H1 (cell line): ENCODE data around the gene LDLRAP1. TPM values are rescaled to one million over a fixed set of nuclear protein-coding genes. Genes with fewer than 3 reads are reported as not detected.
A peak's percentile ranks its signal among the peaks of the same experiment; 100 is the strongest.

Source experiments
- CTCF ChIA-PET: fragments of 300-600 bp; sonication (Branson Sonifier 250); formaldehyde crosslinking; loops from one replicate; lab custom pipeline; 2021; ENCODE audit not compliant: partially characterized antibody; lab: Charles Lee
- POLR2A ChIA-PET: fragments of 300-600 bp; sonication (Branson Sonifier 250); formaldehyde crosslinking; loops from one replicate; lab custom pipeline; 2021; ENCODE audit warnings: inconsistent platforms; ENCODE audit not compliant: partially characterized antibody; lab: Charles Lee
- DNase-seq, 2 experiments: peaks; one replicate each; pipeline versions ENCODE4 v3.0.0 to v3.0.0-alpha.2; 2010 to 2022; ENCODE audit warnings: low spot score in 2 of 2, low read depth in 1 of 2, mixed read lengths in 1 of 2
- FAIRE-seq: peaks from 2 replicates; lab custom pipeline; 2011; peaks lifted over from hg19 to GRCh38; lab: Jason Lieb, UNC
- H2AFZ ChIP-seq: 2 replicates; pipeline ENCODE4 v1.8.1; 2012; ENCODE audit warnings: low read length, inconsistent platforms
- H2AK5ac ChIP-seq: 2 replicates; pipeline ENCODE4 v1.6.1; 2013; ENCODE audit warnings: low read depth, low read length
- H2BK120ac ChIP-seq: replicated peaks from 2 replicates; pipeline ENCODE3; 2013; ENCODE audit warnings: low read depth, low read length, inconsistent platforms
- H2BK12ac ChIP-seq: 2 replicates; pipeline ENCODE4 v1.6.1; 2013; ENCODE audit warnings: low read depth, low read length
- H2BK15ac ChIP-seq: 2 replicates; pipeline ENCODE4 v1.6.1; 2013; ENCODE audit warnings: low read length
- H2BK20ac ChIP-seq: 2 replicates; pipeline ENCODE4 v1.6.1; 2013; ENCODE audit warnings: low read length
- H2BK5ac ChIP-seq: 2 replicates; pipeline ENCODE4 v1.6.1; 2013; ENCODE audit warnings: low read depth, low read length
- H3K14ac ChIP-seq: 2 replicates; pipeline ENCODE4 v1.6.1; 2013; ENCODE audit warnings: inconsistent platforms; ENCODE audit not compliant: insufficient read length
- H3K18ac ChIP-seq: 2 replicates; pipeline ENCODE4 v1.6.1; 2013; ENCODE audit warnings: low read length; ENCODE audit errors: extremely low read depth
- H3K23ac ChIP-seq: 2 replicates; pipeline ENCODE4 v1.6.1; 2013; ENCODE audit warnings: inconsistent platforms; ENCODE audit not compliant: insufficient read length
- H3K23me2 ChIP-seq: 2 replicates; pipeline ENCODE4 v1.6.1; 2013; ENCODE audit warnings: low read depth, low read length
- H3K27ac ChIP-seq: 2 replicates; pipeline ENCODE4 v1.6.1; 2011; ENCODE audit warnings: low read depth, low read length, inconsistent platforms
- H3K27me3 ChIP-seq, 4 experiments: replicated peaks in 1 of 4; 1 replicate in 1 of 4; 2 replicates in 3 of 4; pipeline versions ENCODE4 v1.6.1 to v1.8.1; 2011 to 2013; ENCODE audit warnings: low read length in 3 of 4, mild to moderate bottlenecking in 3 of 4, inconsistent platforms in 2 of 4, mixed read lengths in 2 of 4, moderate library complexity in 1 of 4; ENCODE audit not compliant: control insufficient read depth in 3 of 4, insufficient read depth in 3 of 4; ENCODE audit errors: extremely low read depth in 1 of 4
- H3K36me3 ChIP-seq, 4 experiments: 2 replicates each; pipeline versions ENCODE4 v1.6.1 to v1.8.1; 2011 to 2013; ENCODE audit warnings: mild to moderate bottlenecking in 4 of 4, low read length in 3 of 4, moderate library complexity in 2 of 4, control low read depth in 1 of 4, inconsistent platforms in 1 of 4; ENCODE audit not compliant: insufficient read depth in 4 of 4, control insufficient read depth in 2 of 4
- H3K4ac ChIP-seq: replicated peaks from 2 replicates; pipeline ENCODE3; 2013; ENCODE audit warnings: low read length, low read depth, mixed read lengths, inconsistent platforms; ENCODE audit not compliant: insufficient read length
- H3K4me1 ChIP-seq, 4 experiments: replicated peaks in 1 of 4; 1 replicate in 1 of 4; 2 replicates in 3 of 4; pipeline versions ENCODE4 v1.6.1 to v1.8.1; 2011 to 2013; ENCODE audit warnings: low read length in 3 of 4, inconsistent platforms in 2 of 4, mixed read lengths in 1 of 4; ENCODE audit not compliant: insufficient read depth in 4 of 4, control insufficient read depth in 3 of 4
- H3K4me2 ChIP-seq, 2 experiments: 2 replicates each; pipeline versions ENCODE4 v1.6.1 to v1.8.1; 2011 to 2013; ENCODE audit warnings: low read depth in 2 of 2, low read length in 2 of 2, control low read depth in 1 of 2, inconsistent platforms in 1 of 2, mild to moderate bottlenecking in 1 of 2; ENCODE audit not compliant: insufficient read depth in 1 of 2
- H3K4me3 ChIP-seq, 4 experiments: fragments of 200-600, 300-600 bp in 1 of 4; sonication (generic), shearing (Covaris generic), sonication (Bioruptor Twin) in 1 of 4; 2 replicates each; pipeline versions ENCODE4 v1.5.1 to v1.8.1; 2011 to 2016; ENCODE audit warnings: low read length in 4 of 4, low read depth in 3 of 4, control low read depth in 2 of 4, inconsistent platforms in 2 of 4, mild to moderate bottlenecking in 2 of 4, mixed read lengths in 1 of 4, moderate library complexity in 1 of 4; ENCODE audit not compliant: insufficient read depth in 2 of 4; ENCODE audit errors: extremely low read depth in 1 of 4
- H3K56ac ChIP-seq: replicated peaks from 2 replicates; pipeline ENCODE3; 2013; ENCODE audit warnings: low read depth, mild to moderate bottlenecking, mixed read lengths, low read length, inconsistent platforms; ENCODE audit not compliant: insufficient read length
- H3K79me1 ChIP-seq: 2 replicates; pipeline ENCODE4 v1.6.1; 2013; ENCODE audit warnings: low read depth, low read length, control low read depth
- H3K79me2 ChIP-seq, 2 experiments: 2 replicates each; pipeline versions ENCODE4 v1.6.1 to v1.8.1; 2012 to 2013; ENCODE audit warnings: low read length in 2 of 2, mild to moderate bottlenecking in 2 of 2, inconsistent platforms in 1 of 2; ENCODE audit not compliant: insufficient read depth in 2 of 2, control insufficient read depth in 1 of 2
- H3K9ac ChIP-seq, 4 experiments: replicated peaks in 1 of 4; 1 replicate in 1 of 4; 2 replicates in 3 of 4; pipeline versions ENCODE4 v1.6.1 to v1.8.1; 2011 to 2013; ENCODE audit warnings: low read depth in 3 of 4, low read length in 3 of 4, control low read depth in 2 of 4, mild to moderate bottlenecking in 2 of 4, moderate library complexity in 2 of 4, inconsistent platforms in 1 of 4; ENCODE audit errors: extremely low read depth in 1 of 4
- H3K9me3 ChIP-seq, 2 experiments: 2 replicates each; pipeline versions ENCODE4 v1.6.1 to v1.8.1; 2012 to 2013; ENCODE audit warnings: mild to moderate bottlenecking in 2 of 2, moderate library complexity in 2 of 2, control low read depth in 1 of 2, inconsistent platforms in 1 of 2, low read depth in 1 of 2, low read length in 1 of 2, mixed read lengths in 1 of 2; ENCODE audit not compliant: insufficient read depth in 2 of 2
- H4K20me1 ChIP-seq, 2 experiments: replicated peaks in 1 of 2; 2 replicates each; pipeline versions ENCODE3 to v1.8.1; 2011 to 2013; ENCODE audit warnings: inconsistent platforms in 2 of 2, low read length in 2 of 2, mild to moderate bottlenecking in 1 of 2; ENCODE audit not compliant: insufficient read depth in 2 of 2, control insufficient read depth in 1 of 2
- H4K5ac ChIP-seq: 2 replicates; pipeline ENCODE4 v1.6.1; 2013; ENCODE audit warnings: low read length, low read depth, mixed read lengths, inconsistent platforms; ENCODE audit not compliant: insufficient read length
- H4K8ac ChIP-seq: 2 replicates; pipeline ENCODE4 v1.8.0; 2013; ENCODE audit warnings: mild to moderate bottlenecking, moderate library complexity, low read length, inconsistent platforms; ENCODE audit not compliant: insufficient read depth; ENCODE audit errors: extremely low read depth
- H4K91ac ChIP-seq: replicated peaks from 2 replicates; pipeline ENCODE3; 2013; ENCODE audit warnings: low read length, mixed read lengths, inconsistent platforms; ENCODE audit not compliant: insufficient read length
- CHD1 ChIP-seq: IDR thresholded peaks from 2 replicates; pipeline ENCODE4 v1.6.1; 2012; ENCODE audit warnings: low read depth, low read length, improper control_type of control experiment
- WGBS, 2 experiments: shearing (Covaris generic) in 1 of 2; methylation state at CpG; one replicate each; pipeline versions ENCODE4 v1.1.6 to v1.1.7; 2013 to 2015; ENCODE audit warnings: low lambda C conversion rate in 2 of 2, mixed read lengths in 2 of 2, inconsistent platforms in 1 of 2, low coverage in 1 of 2, missing lambda C conversion rate in 1 of 2; ENCODE audit not compliant: insufficient replicate concordance in 2 of 2, insufficient coverage in 1 of 2, insufficient read length in 1 of 2; ENCODE audit errors: extremely low coverage in 1 of 2, missing lambda C conversion rate in 1 of 2; 5-methylcytosine and 5-hydroxymethylcytosine counted together
- polyA plus RNA-seq, 7 experiments: library from polyadenylated mRNA; depleted of rRNA in 3 of 7; stranded (reverse) in 5 of 7; unstranded in 2 of 7; fragments of >200 nt in 5 of 7; fragments of 200-250 nt in 2 of 7; gene quantifications; 1 replicate in 5 of 7; 2 replicates in 1 of 7; 4 replicates in 1 of 7; pipeline versions ENCODE4 v1.2.1 to v1.2.3, GENCODE V29; 2011 to 2013; ENCODE audit warnings: missing spikeins in 2 of 7, mixed read lengths in 2 of 7
- total RNA-seq: library from RNA; stranded (reverse); fragmentation: NEBNext Ultra II Directional; extraction: Animal tissue kit (Norgen Biotek cat#: 25700); gene quantifications from 2 replicates; pipeline ENCODE4 v1.2.1, GENCODE V29; 2021

LDLRAP1 gene
- total and polyA plus RNA-seq, 2 of the 8 experiments (the other 6 are each of a cell fraction or from before 2014, with no cell fraction given): 12.8 to 13.2 TPM

GRCh38 chr1:25576459-25577133 is 33.2 kb downstream of the LDLRAP1 start:
- FAIRE-seq: no peak
- POLR2A ChIA-PET: interaction anchor here (0.8 to 1.1 kb wide), 3 partner anchors 8 to 223 kb away, joined by 3 read pairs; partner anchors contain the start of gene SELENON

More at GRCh38 chr1:25576459-25577133, 33.2 kb downstream of the LDLRAP1 start:
- no peaks in the 10 kb centered on the region for H3K79me2 ChIP-seq
- no peaks in the 10 kb centered on the region for H3K23me2 ChIP-seq
- no peak overlapping the region for H3K14ac ChIP-seq
- H4K20me1 ChIP-seq: peaks cover 0 to 4% of the 10 kb centered on the region in 2 experiments
- no peak overlapping the region for H4K5ac ChIP-seq
- peaks cover 0 to 27% (median 17%) of the 10 kb centered on the region in 4 experiments; a peak in 6 of 7 replicates for H3K4me1 ChIP-seq
- H3K4ac ChIP-seq: no peak overlapping the region
- H2AFZ ChIP-seq: no peak overlapping the region
- no peak overlapping the region for H3K4me3 ChIP-seq
- H3K4me2 ChIP-seq: no peak overlapping the region
- no peaks in the 10 kb centered on the region for H3K79me1 ChIP-seq
- CTCF ChIA-PET: interaction anchor here (1.0 to 1.1 kb wide), 2 partner anchors 31 to 54 kb away, joined by 3 read pairs; no protein-coding TSS in a partner anchor
- 86% methylated on average over 18 of the region's 18 CpGs; no CpG with 5 or more reads in 1 of the 2 experiments for WGBS, 2 experiments
- DNase-seq: no peak
- H3K9me3 ChIP-seq: no peaks in the 10 kb centered on the region
- H3K36me3 ChIP-seq: no peaks in the 10 kb centered on the region
- H2AK5ac ChIP-seq: no peak overlapping the region; the same call in 1 of the 2 replicates
- H2BK15ac ChIP-seq: no peak overlapping the region; the same call in 1 of the 2 replicates
- no peak overlapping the region for H2BK120ac ChIP-seq
- peak overlapping the region; percentile 44; the same call in 1 of the 2 replicates for H2BK5ac ChIP-seq
- H3K18ac ChIP-seq: peak overlapping the region; percentile 32
- H3K27ac ChIP-seq: no peak overlapping the region
- no peak overlapping the region for H3K23ac ChIP-seq
- no peak for TF ChIP-seq CHD1
- H3K56ac ChIP-seq: no peak overlapping the region
- H4K91ac ChIP-seq: no peak overlapping the region
- H2BK20ac ChIP-seq: no peak overlapping the region
- H3K27me3 ChIP-seq: no peaks in the 10 kb centered on the region
- no peak overlapping the region for H2BK12ac ChIP-seq
- H4K8ac ChIP-seq: no peak overlapping the region
- no peak overlapping the region for H3K9ac ChIP-seq
